GM19239 (cell line): Measurements from ENCODE around the gene OGFOD3.
"Not testable (repeated sequence)": the region's sequence is repeated elsewhere in the genome, so short reads cannot be mapped to it uniquely, and the experiment has no call there.

Source experiments
- DNase-seq: peaks from one replicate; pipeline ENCODE4 v3.0.0; 2011; ENCODE audit warnings: low spot score; ENCODE audit not compliant: insufficient read length
- FAIRE-seq: peaks from 2 replicates; lab custom pipeline; 2011; peaks lifted over from hg19 to GRCh38; lab: Jason Lieb, UNC

OGFOD3 gene, protein sequence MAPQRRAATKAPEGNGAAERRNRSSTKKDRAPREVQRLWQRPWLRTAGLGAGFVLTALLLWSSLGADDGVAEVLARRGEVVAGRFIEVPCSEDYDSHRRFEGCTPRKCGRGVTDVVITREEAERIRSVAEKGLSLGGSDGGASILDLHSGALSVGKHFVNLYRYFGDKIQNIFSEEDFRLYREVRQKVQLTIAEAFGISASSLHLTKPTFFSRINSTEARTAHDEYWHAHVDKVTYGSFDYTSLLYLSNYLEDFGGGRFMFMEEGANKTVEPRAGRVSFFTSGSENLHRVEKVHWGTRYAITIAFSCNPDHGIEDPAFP

DNA sequence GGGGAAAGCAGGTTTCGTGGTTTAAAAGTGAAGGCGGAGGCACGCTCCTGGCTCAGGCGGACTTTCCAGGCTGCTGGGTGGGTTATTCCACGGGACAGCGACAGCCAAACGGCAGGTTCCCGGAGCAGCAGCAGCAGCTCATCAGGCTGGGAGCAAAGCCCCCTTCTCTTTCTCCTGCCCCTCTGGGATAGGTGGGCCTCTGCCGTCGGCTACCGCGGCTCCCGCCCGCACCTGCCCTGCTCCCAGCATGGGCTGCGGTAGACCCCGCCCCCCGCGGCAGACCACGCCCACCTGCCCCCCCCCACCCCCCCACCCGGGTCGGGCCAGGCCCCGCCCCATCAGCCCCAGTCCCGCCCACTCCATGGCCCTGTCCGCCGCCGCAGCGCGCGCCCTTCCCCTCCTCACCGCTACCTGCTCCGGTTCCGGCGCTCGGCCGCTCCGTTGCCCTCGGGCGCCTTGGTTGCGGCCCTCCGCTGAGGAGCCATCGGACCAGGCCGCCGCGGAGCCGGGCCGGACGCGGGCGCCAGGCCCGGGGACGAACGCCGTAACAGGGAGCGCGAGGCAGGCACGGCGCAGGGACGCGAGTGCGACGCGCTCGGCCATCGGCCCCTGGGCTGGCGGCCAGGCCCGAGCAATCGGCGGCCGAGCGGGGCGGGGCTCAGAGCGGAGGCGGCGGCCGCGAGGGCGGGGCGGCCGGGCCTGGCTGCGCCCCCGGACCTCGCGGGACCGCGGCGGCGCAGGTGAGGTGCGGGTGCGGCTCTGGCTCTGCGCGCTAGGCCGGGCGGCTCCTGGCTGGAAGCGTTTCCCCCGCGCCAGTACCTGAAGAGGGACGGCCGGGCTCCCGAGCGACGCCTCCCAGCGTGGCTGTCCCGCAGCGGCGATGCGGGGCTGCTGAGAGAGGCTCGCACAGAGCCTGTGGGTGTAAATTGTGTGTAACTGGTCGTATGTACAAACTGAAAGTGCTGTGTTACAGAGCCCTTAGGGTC is at the start of gene OGFOD3, which contains the start of gene HEXD:
OGFOD3 (minus strand) TSS at position 586 of the 986 bp plus-strand sequence; CDS start at position 485, 101 bp downstream.
HEXD (plus strand) TSS at position 347 of the 986 bp plus-strand sequence. CDS start 1,453 bp downstream, outside the sequence.
- DNase-seq, result peak; percentile 90
- FAIRE-seq, result no peak

DNA sequence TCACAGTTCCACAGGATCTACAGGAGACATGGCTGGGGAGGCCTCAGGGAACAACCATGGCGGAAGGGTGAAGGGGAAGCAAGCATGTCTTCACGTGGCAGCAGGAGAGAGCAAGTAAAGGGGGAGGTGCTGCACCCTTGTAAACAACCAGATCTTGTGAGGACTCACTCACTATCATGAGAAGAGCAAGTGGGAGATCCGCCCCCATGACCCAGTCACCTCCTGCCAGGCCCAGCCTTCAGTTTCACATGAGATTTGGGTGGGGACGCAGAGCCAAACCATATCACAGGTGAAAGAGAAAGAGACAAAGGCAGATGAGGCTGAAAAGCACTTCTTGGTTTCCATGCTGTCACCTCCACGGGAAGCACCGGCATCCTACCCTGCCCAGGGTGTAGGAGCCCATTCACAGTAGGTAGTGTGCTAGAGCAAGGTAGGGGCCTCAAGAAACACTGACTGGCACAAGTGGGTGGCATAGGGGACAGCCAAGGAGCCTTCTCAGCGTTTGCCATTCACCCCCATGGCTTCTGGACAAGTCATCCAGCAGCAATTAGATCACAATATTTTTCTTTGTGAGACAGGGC is 46.7 kb upstream of the OGFOD3 start:
- no peak for DNase-seq
- no peak for FAIRE-seq

DNA sequence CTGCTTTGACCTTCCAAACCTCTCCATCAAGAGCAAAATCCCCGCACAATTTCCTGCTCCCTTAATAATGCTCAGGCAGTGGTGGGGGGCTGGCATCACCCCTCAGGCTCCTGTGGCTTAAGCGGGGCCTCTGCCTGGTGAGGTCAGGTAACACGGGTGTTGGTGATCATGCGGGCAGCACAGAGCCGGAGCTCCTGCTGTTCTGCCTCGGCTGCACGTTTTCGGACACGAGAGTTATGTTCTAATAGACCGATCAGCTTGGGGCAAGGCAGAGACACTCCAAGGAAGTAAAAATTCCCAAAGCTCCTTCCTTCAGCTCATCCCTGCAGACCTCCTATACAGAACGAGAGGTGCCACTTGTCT is 46.2 kb upstream of the OGFOD3 start:
- FAIRE-seq (no peak), DNase-seq (no peak)

DNA sequence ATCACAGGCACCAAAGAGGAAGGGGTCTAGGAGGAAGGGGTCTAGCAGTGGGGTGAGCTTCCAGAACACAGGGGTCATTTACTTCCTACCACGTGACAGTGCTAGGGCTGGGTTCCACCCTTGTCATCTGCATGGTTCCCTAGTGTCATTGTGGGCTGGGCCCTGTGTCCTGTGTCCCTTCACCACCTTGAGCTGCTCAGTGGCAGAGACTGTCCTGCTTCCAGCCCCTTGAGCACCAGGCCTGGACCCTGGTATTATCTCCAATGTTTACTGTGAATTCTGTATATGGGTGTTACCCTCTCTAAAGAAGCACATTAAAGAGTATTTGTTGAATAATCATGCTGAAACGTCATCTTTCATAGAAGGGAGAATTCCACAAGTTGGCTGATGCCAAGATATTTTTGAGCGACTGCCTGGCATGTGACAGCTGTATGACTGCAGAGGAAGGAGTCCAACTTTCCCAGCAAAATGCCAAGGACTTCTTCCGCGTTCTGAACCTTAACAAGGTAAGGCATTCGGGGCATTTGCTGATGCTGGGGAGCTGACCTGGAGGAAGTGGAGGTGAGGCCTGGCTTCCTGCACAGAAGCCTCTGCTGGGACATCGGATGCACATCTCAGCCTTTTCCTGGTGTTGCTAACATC is 45.7 kb upstream of the OGFOD3 start:
- no peak for FAIRE-seq
- DNase-seq, result no peak

DNA sequence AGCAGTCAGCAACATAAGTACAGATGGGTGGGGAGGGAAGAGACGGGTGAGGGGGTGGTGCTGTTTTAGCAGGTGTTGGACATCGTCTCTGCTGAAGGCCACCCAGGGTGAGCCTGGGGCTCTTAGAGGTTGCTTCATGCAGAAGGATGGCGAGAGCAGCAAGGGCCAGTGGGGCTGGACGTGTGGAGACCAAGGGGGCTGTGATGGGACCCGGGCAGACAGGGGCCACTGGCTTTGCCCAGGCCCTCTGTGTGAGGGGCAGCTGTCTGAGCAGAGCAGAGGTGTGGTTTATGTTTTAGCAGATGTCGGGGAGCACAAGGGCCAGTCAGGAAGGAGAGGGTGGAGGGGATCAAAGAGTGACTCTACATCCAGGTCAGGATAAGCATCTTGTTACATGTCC is 45.0 kb upstream of the OGFOD3 start:
- FAIRE-seq (no peak), DNase-seq (no peak)

DNA sequence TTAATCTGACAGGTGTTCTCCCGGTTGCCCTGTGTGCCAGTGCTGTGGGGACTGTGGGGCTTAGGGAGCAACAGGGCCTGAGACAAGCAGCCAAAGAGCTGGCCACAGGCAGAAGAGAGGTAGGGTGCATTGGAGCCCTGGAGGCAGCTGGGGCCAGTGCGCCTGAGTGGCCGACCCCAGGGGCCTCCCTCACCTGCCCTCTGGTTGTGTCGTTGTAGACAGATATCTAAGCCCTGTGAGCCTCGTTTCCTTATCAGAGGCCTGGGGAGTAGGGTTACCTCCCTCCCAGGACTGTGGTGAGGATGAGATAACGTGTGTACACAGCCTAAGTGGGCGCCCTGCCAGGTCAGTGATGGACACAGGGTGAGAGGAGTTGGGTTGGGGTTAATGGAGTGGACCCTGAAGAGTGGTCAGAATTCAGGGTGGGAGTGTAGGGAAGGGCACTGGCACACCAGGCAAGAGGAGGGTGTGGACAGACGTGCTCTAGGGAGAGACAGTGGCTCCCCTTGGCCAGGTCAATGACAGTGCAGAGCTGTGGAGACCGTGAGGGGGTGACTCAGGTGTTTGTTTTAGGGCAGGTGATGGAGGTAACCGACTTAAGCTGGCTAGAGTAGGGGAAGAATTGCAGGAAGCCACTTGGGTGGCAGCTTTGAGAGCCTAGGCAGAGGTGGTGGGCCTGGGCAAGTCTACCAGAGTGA is 43.6 kb upstream of the OGFOD3 start:
- FAIRE-seq, result no peak

DNA sequence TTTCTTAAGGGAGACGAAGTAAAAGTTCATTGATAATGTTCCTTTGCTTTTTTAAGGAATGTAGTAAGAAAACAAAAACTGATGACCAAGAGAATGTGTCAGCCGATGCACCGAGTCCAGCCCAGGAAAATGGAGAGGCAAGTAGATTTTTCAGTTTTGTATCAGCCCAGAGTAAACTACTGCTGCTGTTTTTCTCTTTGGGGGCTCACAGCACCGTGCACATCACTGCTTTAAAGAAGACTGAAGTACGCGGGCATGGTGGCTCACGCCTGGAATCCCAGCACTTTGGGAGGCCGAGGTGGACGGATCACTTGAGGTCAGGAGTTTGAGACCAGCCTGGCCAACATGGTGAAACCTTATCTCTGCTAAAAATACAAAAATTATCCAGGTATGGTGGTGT is 41.5 kb upstream of the OGFOD3 start:
- not testable (repeated sequence) for FAIRE-seq, DNase-seq

More for the DNA sequence above, 43.6 kb upstream of the OGFOD3 start:
- DNase-seq, result no peak

DNA sequence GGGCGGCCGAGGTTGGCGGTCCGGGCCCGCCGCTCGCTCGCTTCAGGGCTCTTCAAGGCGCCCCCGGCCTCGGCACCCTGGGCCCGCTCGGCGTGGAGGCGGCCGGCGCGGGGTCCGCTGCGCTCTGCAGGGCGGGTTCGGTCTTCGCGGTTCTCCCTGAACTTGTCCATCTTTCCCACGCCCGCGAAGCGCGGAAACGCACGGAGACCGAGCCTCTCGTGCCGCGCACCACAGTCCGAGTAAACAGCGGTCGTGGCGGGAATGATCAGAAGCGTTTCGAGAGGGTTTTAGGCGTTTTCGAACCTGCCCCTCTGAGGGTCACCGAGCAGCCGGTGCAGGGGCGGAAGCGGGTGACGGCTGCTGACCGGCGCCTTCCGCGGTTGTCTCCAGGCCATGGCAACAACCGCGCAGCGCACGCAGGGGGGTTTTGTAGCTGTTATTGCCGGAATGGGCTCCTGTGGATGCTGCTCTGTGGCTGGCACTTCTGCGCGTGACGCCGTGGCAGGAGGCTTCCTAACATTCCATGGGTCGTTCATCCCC is 40.6 kb upstream of the OGFOD3 start:
- FAIRE-seq (no peak), DNase-seq (no peak)

DNA sequence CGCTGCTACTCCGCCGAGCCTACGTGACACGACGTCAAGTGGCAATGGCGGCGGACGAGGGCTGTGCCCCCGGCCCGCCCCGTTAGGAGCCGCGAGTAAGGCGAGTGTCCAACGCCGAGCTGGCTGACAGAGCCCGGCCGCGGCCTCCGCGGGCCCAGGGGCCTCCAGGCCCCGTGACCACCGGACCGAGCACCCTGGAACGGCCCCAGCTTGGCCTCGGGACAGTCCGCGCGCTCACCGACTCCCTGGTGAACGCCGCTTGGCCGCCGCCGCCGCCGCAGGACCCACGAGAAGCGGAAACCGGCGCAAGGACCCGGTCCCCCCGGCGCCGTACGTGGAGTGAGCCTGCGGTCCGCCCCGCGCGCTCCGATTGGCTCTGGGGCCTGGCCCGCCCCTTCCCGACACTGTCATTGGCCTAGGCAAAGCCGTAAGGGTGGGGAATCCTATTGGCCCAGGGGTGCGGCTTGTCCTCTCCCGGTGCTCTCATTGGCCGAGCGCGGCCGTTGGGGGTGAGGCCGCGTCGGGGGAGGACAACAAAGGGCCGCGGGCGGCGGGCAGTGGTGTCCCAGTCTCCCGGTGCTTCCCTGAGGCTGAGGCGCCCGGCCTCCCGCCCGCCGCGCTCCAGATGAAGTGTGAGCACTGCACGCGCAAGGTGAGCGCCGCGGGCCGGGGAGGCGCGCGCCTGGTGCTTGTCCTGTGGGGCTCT is 39.9 kb upstream of the OGFOD3 start, which contains the start of gene NARF:
NARF (plus strand) TSS at position 563 of the 706 bp plus-strand sequence; CDS start at position 626, 63 bp downstream.
- FAIRE-seq, result peak; percentile 92
- DNase-seq, result peak; percentile 98

DNA sequence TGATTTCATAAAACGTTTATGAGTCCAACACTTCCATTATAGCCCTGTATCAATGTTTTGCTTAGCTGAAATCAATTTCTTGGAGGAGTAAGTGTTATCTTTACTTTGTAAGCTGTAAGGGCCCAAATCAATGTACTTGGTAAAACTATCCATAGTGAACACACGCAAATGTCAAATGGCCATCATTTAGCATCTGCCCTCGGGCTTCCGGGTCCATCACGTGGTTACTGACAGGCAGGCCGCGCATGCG is 39.5 kb upstream of the OGFOD3 start:
- DNase-seq, result peak; percentile 82
- peak; percentile 93 for FAIRE-seq

DNA sequence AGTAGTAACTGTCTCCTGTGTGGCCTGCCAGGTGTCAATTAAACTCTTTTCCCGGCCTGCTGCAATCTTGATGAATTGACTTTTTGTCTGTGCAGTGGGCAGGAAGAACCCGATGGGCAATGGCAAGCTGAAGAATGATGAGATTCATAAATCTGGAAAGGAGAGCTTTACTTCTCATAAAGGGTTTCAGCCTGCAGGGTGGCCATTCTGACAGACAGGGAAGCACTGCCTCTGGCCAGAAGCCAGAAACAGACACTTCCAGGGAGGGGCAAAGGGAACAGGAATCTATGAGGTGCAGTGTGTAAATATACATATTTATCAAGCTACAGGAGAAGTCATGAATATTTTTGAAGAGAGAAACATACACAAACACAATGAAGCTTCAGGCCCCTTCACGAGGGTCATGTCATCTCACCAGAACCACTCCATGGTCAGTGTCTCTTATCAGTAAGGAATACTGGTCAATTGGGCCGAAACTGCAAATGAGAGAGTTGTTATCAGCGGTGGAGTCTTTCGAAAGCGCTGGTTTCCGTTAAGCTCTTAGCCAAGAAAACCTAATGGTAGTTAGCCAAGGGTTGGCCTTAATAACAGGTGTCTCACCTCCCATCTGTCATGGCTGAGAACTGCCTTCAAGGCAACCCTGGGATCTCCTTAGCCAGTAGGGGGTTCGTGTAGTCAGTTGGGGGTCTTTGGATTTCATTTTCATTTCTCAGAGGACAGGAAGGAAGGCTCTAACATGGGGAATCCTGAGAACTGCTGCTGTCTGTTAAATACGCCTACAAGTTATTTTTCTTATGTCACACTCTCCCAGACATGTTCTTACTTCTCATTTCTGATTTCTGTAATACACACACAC is 38.9 kb upstream of the OGFOD3 start:
- FAIRE-seq (no peak), DNase-seq (no peak)

DNA sequence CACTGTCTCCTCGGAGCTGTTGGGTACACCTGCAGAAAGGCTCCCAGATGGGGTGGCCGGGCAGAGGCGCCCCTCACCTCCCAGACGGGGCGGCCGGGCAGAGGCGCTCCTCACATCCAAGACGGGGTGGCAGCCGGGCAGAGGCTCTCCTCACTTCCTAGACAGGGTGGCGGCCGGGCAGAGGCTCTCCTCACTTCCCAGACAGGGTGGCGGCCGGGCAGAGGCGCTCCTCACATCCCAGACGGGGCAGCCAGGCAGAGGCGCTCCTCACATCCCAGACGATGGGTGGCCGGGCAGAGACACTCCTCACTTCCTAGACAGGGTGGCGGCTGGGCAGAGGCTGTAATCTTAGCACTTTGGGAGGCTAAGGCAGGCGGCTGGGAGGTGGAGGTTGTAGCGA is 35.3 kb upstream of the OGFOD3 start:
- FAIRE-seq, DNase-seq: not testable (repeated sequence)

DNA sequence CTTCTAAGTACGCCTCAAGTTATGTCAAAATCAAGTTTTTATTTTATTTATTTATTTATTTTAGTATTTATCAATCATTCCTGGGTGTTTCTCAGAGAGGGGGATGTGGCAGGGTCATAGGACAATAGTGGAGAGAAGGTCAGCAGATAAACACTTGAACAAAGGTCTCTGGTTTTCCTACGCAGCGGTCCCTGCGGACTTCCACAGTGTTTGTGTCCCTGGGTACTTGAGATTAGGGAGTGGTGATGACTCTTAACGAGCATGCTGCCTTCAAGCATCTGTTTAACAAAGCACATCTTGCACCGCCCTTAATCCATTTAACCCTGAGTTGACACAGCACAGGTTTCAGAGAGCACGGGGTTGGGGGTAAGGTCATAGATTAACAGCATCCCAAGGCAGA is 34.8 kb upstream of the OGFOD3 start:
- FAIRE-seq, DNase-seq: not testable (repeated sequence)

DNA sequence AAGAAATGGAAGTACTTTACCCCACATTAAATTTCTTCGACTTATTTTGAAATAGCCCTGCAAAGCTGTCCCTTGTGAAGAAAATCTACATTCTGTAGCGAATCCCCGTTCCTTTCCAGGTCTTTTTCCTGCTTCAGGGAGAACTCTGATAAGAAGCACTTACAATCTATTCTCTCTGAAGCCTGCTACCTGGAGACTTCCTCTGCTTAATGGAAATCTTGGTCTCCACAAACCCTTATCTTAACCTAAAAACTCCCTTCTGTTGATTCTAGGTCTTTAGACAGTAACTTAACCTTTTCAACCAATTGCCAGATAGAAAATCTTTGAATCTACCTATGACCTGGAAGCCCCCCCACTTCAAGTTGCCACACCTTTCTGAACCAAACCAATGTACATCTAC is 33.8 kb upstream of the OGFOD3 start:
- FAIRE-seq (no peak), DNase-seq (no peak)

DNA sequence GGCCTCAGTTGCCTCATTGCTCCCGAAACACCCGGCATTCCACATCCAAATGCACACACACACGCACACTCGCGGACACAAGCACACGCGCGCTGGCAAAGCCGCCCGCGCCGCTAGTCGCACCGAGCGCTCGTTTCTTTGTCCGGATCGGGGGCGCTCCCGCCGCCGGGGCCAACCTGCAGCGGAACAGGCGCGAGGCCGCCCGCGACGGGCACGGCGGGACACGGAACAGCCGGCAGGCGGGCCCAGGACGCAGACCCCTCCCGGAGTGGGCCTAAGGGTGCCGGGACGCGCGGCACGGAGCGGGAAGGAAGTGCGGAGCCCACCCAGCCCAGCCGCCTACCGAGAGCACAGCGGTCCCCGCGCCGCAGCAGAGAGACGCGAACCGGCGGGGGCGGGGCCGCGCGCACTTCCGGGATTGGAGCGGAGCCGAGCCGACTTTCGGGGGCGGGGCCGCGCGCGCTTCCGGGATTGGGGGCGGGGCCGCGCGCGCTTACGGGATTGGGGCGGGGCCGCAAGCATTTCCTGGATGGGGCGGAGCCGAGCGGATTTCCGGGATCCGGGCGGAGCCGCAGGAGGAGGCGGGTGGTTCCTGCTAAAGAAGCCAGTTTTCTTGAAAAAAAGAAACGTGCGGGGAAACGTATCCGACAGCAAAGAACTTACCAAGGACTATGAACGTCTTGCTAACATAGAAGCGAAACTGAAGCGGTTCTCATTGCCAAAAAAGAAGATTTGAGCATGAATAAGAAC is 32.1 kb upstream of the OGFOD3 start, which contains the start of gene CYBC1:
CYBC1 (minus strand) TSS at position 396 of the 750 bp plus-strand sequence. CDS start 1,498 bp downstream, outside the sequence.
- FAIRE-seq (peak; percentile 78), DNase-seq (peak; percentile 75)

DNA sequence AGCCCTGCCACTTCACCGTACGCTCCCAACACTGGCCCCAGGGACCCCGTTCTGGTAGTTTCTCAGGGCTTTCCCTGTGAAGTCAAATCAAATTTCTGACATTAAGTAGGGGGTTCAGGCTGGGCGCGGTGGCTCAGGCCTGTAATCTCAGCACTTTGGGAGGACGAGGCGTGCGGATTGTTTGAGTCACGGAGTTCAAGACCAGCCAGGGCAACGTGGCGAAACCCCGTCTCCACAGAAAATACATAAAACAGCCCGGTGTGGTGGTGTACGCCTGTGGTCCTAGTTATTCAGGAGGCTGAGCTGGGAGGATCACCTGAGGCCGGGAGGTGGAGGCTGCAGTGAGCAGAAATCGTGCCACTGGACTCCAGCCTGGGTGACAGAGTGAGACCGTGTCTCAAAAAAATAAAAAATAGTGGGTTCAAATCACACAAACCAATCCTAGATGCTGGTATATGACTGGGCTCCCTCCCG is 31.5 kb upstream of the OGFOD3 start:
- no peak for DNase-seq
- no peak for FAIRE-seq
